Ovary (tissue), 9 donors: ENCODE results near the gene CCS. TPM values are rescaled to one million over a fixed set of nuclear protein-coding genes. Genes with fewer than 3 reads are reported as not detected.

Source experiments
- DNase-seq, 5 donors: peaks; one replicate each; pipeline ENCODE4 v3.0.0-alpha.2; 2019 to 2020
- H3K27ac ChIP-seq, 2 donors: fragments of 200-600 bp; one replicate each; pipeline versions ENCODE4 v1.5.1 to v1.8.0; 2019 to 2022
- H3K27me3 ChIP-seq: fragments of 200-600 bp; one replicate; pipeline ENCODE4 v1.8.0; 2022
- H3K36me3 ChIP-seq: fragments of 200-600 bp; sonication (generic); one replicate; pipeline ENCODE4 v1.5.1; 2019
- H3K4me1 ChIP-seq: one replicate; pipeline ENCODE4 v1.8.1; 2013; ENCODE audit warnings: mild to moderate bottlenecking, moderate library complexity; ENCODE audit not compliant: insufficient read depth
- H3K4me3 ChIP-seq: fragments of 200-600 bp; sonication (generic); one replicate; pipeline ENCODE4 v1.5.1; 2017
- H3K9me3 ChIP-seq, 2 donors: fragments of 200-600 bp in 1 of 2; sonication (generic) in 1 of 2; one replicate each; pipeline versions ENCODE4 v1.5.1 to v1.8.1; 2013 to 2019; ENCODE audit warnings: mild to moderate bottlenecking in 1 of 2, moderate library complexity in 1 of 2
- CTCF ChIP-seq, 3 donors: fragments of 450-650 bp in 2 of 3; fragments of 200-600 bp in 1 of 3; IDR thresholded peaks; one replicate each; pipeline versions ENCODE4 v1.5.1 to v1.8.0; 2016 to 2022; ENCODE audit warnings: antibody characterized with exemption in 3 of 3, mild to moderate bottlenecking in 1 of 3
- EP300 ChIP-seq: sonication (generic); formaldehyde crosslinking; IDR thresholded peaks from one replicate; pipeline ENCODE4 v1.6.1; 2017; ENCODE audit warnings: antibody characterized with exemption
- POLR2A ChIP-seq: fragments of 450-650 bp; IDR thresholded peaks from one replicate; pipeline ENCODE4 v1.6.1; 2017; ENCODE audit warnings: antibody characterized with exemption, mild to moderate bottlenecking, moderate library complexity
- WGBS, 3 donors: extraction: QIAGEN DNeasy Blood & Tissue Kit in 1 of 3; methylation state at CpG; one replicate each; pipeline versions ENCODE4 v1.1.5 to v1.1.7; 2013 to 2017; 5-methylcytosine and 5-hydroxymethylcytosine counted together
- intact Hi-C, 4 donors: fragments of 100-400 bp; cut with DNase I; formaldehyde crosslinking; loops; one replicate each; pipeline versions ENCODE4 v1.11.0 to v1.15.1; 2022 to 2023
- polyA plus RNA-seq, 2 donors: library from polyadenylated mRNA; stranded (reverse); fragments of 200-250 nt in 1 of 2; fragments of 350-450 nt in 1 of 2; fragmentation: Illumina TruSeq in 1 of 2; extraction: RNeasy Lipid Tissue Mini Kit (QIAGEN cat#74804) in 1 of 2; gene quantifications; one replicate each; pipeline ENCODE4 v1.2.3, GENCODE V29; 2013 to 2014
- total RNA-seq, 7 donors: library from RNA; depleted of rRNA in 2 of 7; stranded (reverse); fragments of >200 nt in 2 of 7; fragmentation: NEBNext Ultra II Directional in 3 of 7; extraction: Animal tissue kit (Norgen Biotek cat#: 25700) in 3 of 7; gene quantifications; one replicate each; pipeline versions ENCODE4 v1.1.0 to v1.2.4, GENCODE V29; 2016 to 2023
- donor health status: DM: no; HTN: no; CAD: no; lungs with moderate emphysema.
- donor health status: DM: no; HTN: no; CAD: no.
- donor health status: Bipolar disorder and iron deficiency.
- donor health status: DM: yes; HTN: yes; CAD: no.
- donor health status: DM: no; HTN: no; CAD: no.
- donor health status: DM: yes; HTN: yes; CAD: no.

Gene CCS
- total and polyA plus RNA-seq, 9 donors, result 15.7 to 55.0 (median 49.1) TPM

- H3K4me1 ChIP-seq, result no peaks in the 10 kb centered on the region
- DNase-seq, result no peak
- H3K36me3 ChIP-seq, result no peaks in the 10 kb centered on the region
- 47 to 51% (median 48%) methylated on average over 16 of the region's 16 CpGs for whole genome bisulfite sequencing, 3 donors
- no peaks in the 10 kb centered on the region for H3K9me3 ChIP-seq
- no peaks in the 10 kb centered on the region for H3K27me3 ChIP-seq
- no peak for TF ChIP-seq POLR2A
- no peak for TF ChIP-seq CTCF (IDR thresholded peaks at IDR 0.05)
- TF ChIP-seq EP300, result no peak
- no peak overlapping the region for H3K4me3 ChIP-seq
- H3K27ac ChIP-seq, result no peak overlapping the region
- intact Hi-C loops, result no loop called here
Observed at GRCh38 chr11:66548774-66549630, 44.0 kb upstream of the CCS start.

GRCh38 chr11:66549696-66550095, 43.3 kb upstream of the CCS start:
- WGBS, 3 donors, result 84 to 89% (median 84%) methylated on average over 3 of the region's 3 CpGs
- H3K9me3 ChIP-seq, result no peaks in the 10 kb centered on the region
- intact Hi-C loops, result no loop called here
- no peaks in the 10 kb centered on the region for H3K36me3 ChIP-seq
- no peak for DNase-seq
- H3K4me3 ChIP-seq, result no peak overlapping the region
- no peaks in the 10 kb centered on the region for H3K27me3 ChIP-seq
- TF ChIP-seq CTCF (IDR thresholded peaks at IDR 0.05) (no peak), EP300 (no peak), POLR2A (no peak)
- H3K27ac ChIP-seq, result no peak overlapping the region
- H3K4me1 ChIP-seq, result no peaks in the 10 kb centered on the region

GRCh38 chr11:66550887-66551286, 42.1 kb upstream of the CCS start:
- Histone ChIP-seq H3K4me3 (no peak overlapping the region), H3K27ac (no peak overlapping the region), H3K4me1 (no peaks in the 10 kb centered on the region), H3K9me3 (no peaks in the 10 kb centered on the region), H3K36me3 (no peaks in the 10 kb centered on the region), H3K27me3 (no peaks in the 10 kb centered on the region)
- intact Hi-C loops, result no loop called here
- TF ChIP-seq POLR2A (no peak), CTCF (IDR thresholded peaks at IDR 0.05) (no peak), EP300 (no peak)
- no peak for DNase-seq
- 86 to 95% (median 89%) methylated on average over 4 of the region's 4 CpGs for WGBS, 3 donors

GRCh38 chr11:66554602-66555001, 38.4 kb upstream of the CCS start:
- no peaks in the 10 kb centered on the region for H3K9me3 ChIP-seq
- TF ChIP-seq POLR2A (no peak), EP300 (no peak), CTCF (IDR thresholded peaks at IDR 0.05) (no peak)
- peaks cover 3% of the 10 kb centered on the region for H3K4me1 ChIP-seq
- H3K36me3 ChIP-seq, result no peaks in the 10 kb centered on the region
- no peaks in the 10 kb centered on the region for H3K27me3 ChIP-seq
- no peak overlapping the region for H3K4me3 ChIP-seq
- DNase-seq, result no peak
- H3K27ac ChIP-seq, result no peak overlapping the region
- WGBS, 3 donors, result 63 to 75% (median 66%) methylated on average over 5 of the region's 5 CpGs
- intact Hi-C loops, result no loop called here
